ENCODE results near the gene GBE1. TPM values are rescaled to one million over a fixed set of nuclear protein-coding genes. Genes with fewer than 3 reads are reported as not detected.

Gene GBE1
- total and polyA plus RNA-seq, 11 donors = 32.3 to 204 (median 95.9) TPM

DNA sequence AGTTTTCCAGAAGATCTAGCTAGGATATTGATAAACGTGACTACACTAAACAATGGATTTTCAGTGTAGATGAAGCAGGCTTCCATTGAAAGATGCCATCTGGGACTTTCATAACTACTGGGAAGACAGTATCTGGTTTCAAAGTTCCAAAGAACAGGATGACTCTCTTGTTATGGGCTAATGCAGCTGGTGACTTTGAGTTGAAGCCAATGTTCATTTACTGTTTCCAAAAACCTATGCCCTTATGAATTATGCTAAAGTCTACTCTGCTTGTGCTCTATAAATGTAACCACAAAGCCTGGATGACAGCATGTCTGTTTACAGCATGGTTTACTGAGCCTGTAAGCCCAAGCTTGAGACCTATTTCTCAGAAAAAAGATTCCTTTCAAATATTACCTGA is 245.4 kb downstream of the GBE1 start:
- ATAC-seq = no peak
- TF ChIP-seq, protein P1, sequence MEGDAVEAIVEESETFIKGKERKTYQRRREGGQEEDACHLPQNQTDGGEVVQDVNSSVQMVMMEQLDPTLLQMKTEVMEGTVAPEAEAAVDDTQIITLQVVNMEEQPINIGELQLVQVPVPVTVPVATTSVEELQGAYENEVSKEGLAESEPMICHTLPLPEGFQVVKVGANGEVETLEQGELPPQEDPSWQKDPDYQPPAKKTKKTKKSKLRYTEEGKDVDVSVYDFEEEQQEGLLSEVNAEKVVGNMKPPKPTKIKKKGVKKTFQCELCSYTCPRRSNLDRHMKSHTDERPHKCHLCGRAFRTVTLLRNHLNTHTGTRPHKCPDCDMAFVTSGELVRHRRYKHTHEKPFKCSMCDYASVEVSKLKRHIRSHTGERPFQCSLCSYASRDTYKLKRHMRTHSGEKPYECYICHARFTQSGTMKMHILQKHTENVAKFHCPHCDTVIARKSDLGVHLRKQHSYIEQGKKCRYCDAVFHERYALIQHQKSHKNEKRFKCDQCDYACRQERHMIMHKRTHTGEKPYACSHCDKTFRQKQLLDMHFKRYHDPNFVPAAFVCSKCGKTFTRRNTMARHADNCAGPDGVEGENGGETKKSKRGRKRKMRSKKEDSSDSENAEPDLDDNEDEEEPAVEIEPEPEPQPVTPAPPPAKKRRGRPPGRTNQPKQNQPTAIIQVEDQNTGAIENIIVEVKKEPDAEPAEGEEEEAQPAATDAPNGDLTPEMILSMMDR (IDR thresholded peaks at IDR 0.05) = no peak
- no peak for TF ChIP-seq POLR2A (IDR thresholded peaks at IDR 0.05)
- no peak for DNase-seq
- H3K4me3 ChIP-seq = no peak overlapping the region
- no peak overlapping the region for H3K27ac ChIP-seq
- WGBS, 4 donors = 74 to 84% (median 80%) methylated on average over 1 of the region's 1 CpG
- peaks cover 0 to 19% (median 0%) of the 10 kb centered on the region in 9 donors for H3K36me3 ChIP-seq
- peaks cover 0 to 7% (median 0%) of the 10 kb centered on the region in 12 donors for H3K4me1 ChIP-seq
- intact Hi-C loops (cut with DNase I) = no loop called here
- H3K27me3 ChIP-seq = no peaks in the 10 kb centered on the region
- no peaks in the 10 kb centered on the region for H3K9me3 ChIP-seq

- WGBS, 4 donors = 48 to 70% (median 63%) methylated on average over 2 of the region's 2 CpGs
Measured at GRCh38 chr3:81513591-81513990, 247.9 kb downstream of the GBE1 start.

DNA sequence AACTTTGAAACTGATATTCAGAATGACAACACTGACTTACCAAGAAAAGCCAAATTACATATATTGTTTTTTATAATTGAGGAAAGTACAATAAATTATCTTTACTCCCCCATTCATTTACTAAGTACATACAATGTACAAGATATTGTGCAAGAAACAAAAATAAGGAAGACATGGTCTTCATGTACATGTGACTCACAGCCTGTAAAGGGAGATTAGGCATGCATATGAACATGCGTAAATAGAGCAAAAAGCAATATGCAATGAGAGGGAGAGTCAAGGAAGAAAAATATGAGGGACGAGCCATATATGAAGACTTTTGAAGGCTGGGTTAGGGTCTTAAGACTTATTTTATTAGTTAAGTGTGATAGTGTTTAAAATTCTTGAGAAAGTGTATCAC is 258.4 kb downstream of the GBE1 start:
- 96 to 99% (median 98%) methylated on average over 2 of the region's 2 CpGs for WGBS, 4 donors
- H3K27ac ChIP-seq = no peak overlapping the region
- no peaks in the 10 kb centered on the region for H3K27me3 ChIP-seq
- no peaks in the 10 kb centered on the region for H3K4me1 ChIP-seq
- H3K36me3 ChIP-seq = peaks cover 0 to 34% (median 9%) of the 10 kb centered on the region in 9 donors
- DNase-seq (no peak), ATAC-seq (no peak)
- H3K4me3 ChIP-seq = no peak overlapping the region
- TF ChIP-seq POLR2A (IDR thresholded peaks at IDR 0.05) = no peak
- TF ChIP-seq, protein P1 (IDR thresholded peaks at IDR 0.05) = no peak
- intact Hi-C loops (cut with DNase I) = no loop called here
- no peaks in the 10 kb centered on the region for H3K9me3 ChIP-seq

More at GRCh38 chr3:81513591-81513990, 247.9 kb downstream of the GBE1 start:
- ATAC-seq (peak; percentile 72 to 87 (median 80)), DNase-seq (peak in 2 of 5 donors; percentile 27 to 32)
- peaks cover 0 to 21% (median 0%) of the 10 kb centered on the region in 9 donors for H3K36me3 ChIP-seq
- peak overlapping the region in 3 of 12 donors; percentile 11 to 51 (median 49) for H3K27ac ChIP-seq
- intact Hi-C loops (cut with DNase I) = no loop called here
- peaks cover 0 to 7% (median 0%) of the 10 kb centered on the region in 12 donors for H3K4me1 ChIP-seq
- no peak for TF ChIP-seq POLR2A (IDR thresholded peaks at IDR 0.05)
- TF ChIP-seq, protein P1 (IDR thresholded peaks at IDR 0.05) = no peak
- H3K27me3 ChIP-seq = no peaks in the 10 kb centered on the region
- H3K9me3 ChIP-seq = no peaks in the 10 kb centered on the region
- no peak overlapping the region for H3K4me3 ChIP-seq

DNA sequence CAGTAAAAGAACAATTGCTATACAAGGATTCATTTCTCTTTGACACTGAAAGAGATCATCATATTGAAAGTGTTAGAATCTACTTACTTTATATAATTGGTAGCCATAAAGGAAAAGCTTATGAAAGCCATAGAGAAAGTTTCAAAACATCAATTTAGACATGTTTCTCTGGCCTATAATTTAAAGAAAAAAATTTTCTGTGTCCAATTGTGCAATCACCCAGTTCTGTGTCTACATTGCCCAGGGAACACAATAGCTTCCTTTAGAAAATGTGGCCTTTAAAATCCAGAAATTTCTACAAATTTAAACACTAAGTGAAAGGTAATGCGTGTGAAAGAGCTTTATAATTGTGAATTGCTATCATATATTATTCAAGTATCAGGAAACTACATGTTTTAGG is 259.2 kb downstream of the GBE1 start:
- intact Hi-C loops (cut with DNase I) = no loop called here
- Histone ChIP-seq H3K27me3 (no peaks in the 10 kb centered on the region), H3K27ac (no peak overlapping the region), H3K4me1 (no peaks in the 10 kb centered on the region), H3K36me3 (peaks cover 0 to 38% (median 7%) of the 10 kb centered on the region in 9 donors), H3K4me3 (no peak overlapping the region), H3K9me3 (no peaks in the 10 kb centered on the region)
- ATAC-seq (no peak), DNase-seq (no peak)
- WGBS, 4 donors = 90 to 97% (median 96%) methylated on average over 1 of the region's 1 CpG
- TF ChIP-seq, protein P1 (IDR thresholded peaks at IDR 0.05) = no peak
- TF ChIP-seq POLR2A (IDR thresholded peaks at IDR 0.05) = no peak
